ENCODE results near the gene SSNA1.

SSNA1 gene

GRCh38 chr9:137184881-137185660, 3.4 kb upstream of the SSNA1 start:
- DNase-seq, result no peak

- no peak for DNase-seq
These were observed 2.6 kb upstream of the SSNA1 start for GRCh38 chr9:137185921-137186320.

- DNase-seq, result no peak
These were observed 2.1 kb upstream of the SSNA1 start for GRCh38 chr9:137186385-137186784.

GRCh38 chr9:137187386-137187785, 1.1 kb upstream of the SSNA1 start:
- DNase-seq, result no peak

- DNase-seq, result no peak
These were observed 388 bp upstream of the SSNA1 start for GRCh38 chr9:137188086-137188489.

GRCh38 chr9:137189297-137190295, 1.1 kb downstream of the SSNA1 start:
- DNase-seq, result no peak

- DNase-seq, result no peak
These were observed 1.9 kb downstream of the SSNA1 start for GRCh38 chr9:137190315-137190856.

- no peak for DNase-seq
These were observed 2.8 kb downstream of the SSNA1 start for GRCh38 chr9:137191245-137191644.

- no peak for DNase-seq
These were observed 3.4 kb downstream of the SSNA1 start for GRCh38 chr9:137191691-137192447.

GRCh38 chr9:137192448-137192780, 3.9 kb downstream of the SSNA1 start:
- DNase-seq, result no peak

GRCh38 chr9:137192859-137193258, 4.4 kb downstream of the SSNA1 start:
- DNase-seq, result no peak

- DNase-seq, result no peak
These were observed 5.3 kb downstream of the SSNA1 start for GRCh38 chr9:137193771-137194170.

- no peak for DNase-seq
These were observed 5.9 kb downstream of the SSNA1 start for GRCh38 chr9:137194388-137194787.

- no peak for DNase-seq
These were observed 6.4 kb downstream of the SSNA1 start for GRCh38 chr9:137194909-137195308.

- DNase-seq, result no peak
These were observed 7.2 kb downstream of the SSNA1 start for GRCh38 chr9:137195525-137196220.

GRCh38 chr9:137198051-137198901, 9.8 kb downstream of the SSNA1 start:
- no peak for DNase-seq

- no peak for DNase-seq
These were observed 10.4 kb downstream of the SSNA1 start for GRCh38 chr9:137198902-137199283.

GRCh38 chr9:137199411-137200121, 11.1 kb downstream of the SSNA1 start:
- DNase-seq, result no peak

- DNase-seq, result peak; percentile 98
These were observed 12.1 kb downstream of the SSNA1 start, which contains the start of gene TPRN for GRCh38 chr9:137200311-137201204. TSS of gene TPRN (minus strand) at chr9:137200741. CDS start at chr9:137200711, 30 bp downstream.
